Measurements from ENCODE around the gene GTPBP2.

DNA sequence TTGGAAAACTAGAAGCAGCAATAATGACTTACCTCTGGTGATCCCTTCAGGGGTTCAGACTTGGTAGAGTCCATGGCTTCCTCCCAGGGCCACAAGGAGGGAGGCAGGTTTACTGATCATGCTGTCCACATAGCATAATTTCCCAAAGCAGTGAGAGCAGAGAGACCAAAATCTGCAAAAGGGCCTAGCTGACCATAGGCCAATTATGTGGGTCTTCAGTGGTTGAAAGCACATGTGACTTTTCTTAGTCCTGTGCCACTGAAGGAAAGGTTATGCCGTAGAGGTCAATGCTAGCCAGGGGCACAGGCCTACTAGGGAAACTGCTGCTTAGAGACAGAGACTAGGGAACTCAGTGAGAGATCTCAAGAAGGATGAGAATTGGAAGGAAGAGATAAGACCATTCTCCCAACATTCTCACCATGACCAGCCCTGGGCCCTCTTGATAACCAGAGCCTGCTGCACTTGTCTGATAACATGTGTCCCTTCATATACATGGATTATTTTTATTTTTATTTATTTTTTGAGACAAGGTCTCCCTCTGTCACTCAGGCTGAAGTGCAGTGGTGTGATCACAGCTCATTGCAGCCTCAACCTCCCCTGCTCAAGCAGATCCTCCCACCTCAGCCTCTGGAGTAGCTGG, 2.0 kb upstream of the GTPBP2 start:
- no peak for TF ChIP-seq POLR2A (IDR thresholded peaks at IDR 0.05; ENCODE audit: low read depth)
- TF ChIP-seq, protein P1, sequence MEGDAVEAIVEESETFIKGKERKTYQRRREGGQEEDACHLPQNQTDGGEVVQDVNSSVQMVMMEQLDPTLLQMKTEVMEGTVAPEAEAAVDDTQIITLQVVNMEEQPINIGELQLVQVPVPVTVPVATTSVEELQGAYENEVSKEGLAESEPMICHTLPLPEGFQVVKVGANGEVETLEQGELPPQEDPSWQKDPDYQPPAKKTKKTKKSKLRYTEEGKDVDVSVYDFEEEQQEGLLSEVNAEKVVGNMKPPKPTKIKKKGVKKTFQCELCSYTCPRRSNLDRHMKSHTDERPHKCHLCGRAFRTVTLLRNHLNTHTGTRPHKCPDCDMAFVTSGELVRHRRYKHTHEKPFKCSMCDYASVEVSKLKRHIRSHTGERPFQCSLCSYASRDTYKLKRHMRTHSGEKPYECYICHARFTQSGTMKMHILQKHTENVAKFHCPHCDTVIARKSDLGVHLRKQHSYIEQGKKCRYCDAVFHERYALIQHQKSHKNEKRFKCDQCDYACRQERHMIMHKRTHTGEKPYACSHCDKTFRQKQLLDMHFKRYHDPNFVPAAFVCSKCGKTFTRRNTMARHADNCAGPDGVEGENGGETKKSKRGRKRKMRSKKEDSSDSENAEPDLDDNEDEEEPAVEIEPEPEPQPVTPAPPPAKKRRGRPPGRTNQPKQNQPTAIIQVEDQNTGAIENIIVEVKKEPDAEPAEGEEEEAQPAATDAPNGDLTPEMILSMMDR (IDR thresholded peaks at IDR 0.05), result no peak

Measured in esophagus muscularis mucosa (tissue), 3 donors.